Measurements from ENCODE around the gene GPHB5. TPM values are rescaled to one million over a fixed set of nuclear protein-coding genes. Genes with fewer than 3 reads are reported as not detected.

Gene GPHB5
- total RNA-seq, 1 donor from 2014 or later: not detected

DNA sequence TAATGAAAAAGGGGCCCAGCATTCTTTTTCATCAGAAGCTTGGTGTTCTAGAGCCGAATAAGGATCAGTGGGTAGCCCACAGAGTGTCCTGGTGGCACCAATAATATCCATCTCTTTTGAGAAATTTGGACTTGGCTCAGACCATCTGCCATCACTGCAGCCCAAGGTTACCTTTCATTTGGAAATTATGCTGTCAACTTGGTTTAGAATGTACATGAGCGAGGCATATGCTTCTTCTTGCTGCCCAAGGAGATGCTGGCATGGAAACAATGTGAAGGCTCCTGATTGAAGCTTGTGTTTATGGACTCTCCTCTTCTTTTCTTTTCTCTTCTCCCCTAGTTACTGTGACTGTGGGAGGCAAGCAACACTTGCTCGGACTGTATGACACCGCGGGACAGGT is 50.0 kb downstream of the GPHB5 start:
- H3K36me3 ChIP-seq: no peaks in the 10 kb centered on the region
- intact Hi-C loops (cut with DNase I): no loop called here
- H3K4me1 ChIP-seq: no peaks in the 10 kb centered on the region
- TF ChIP-seq, protein P1, sequence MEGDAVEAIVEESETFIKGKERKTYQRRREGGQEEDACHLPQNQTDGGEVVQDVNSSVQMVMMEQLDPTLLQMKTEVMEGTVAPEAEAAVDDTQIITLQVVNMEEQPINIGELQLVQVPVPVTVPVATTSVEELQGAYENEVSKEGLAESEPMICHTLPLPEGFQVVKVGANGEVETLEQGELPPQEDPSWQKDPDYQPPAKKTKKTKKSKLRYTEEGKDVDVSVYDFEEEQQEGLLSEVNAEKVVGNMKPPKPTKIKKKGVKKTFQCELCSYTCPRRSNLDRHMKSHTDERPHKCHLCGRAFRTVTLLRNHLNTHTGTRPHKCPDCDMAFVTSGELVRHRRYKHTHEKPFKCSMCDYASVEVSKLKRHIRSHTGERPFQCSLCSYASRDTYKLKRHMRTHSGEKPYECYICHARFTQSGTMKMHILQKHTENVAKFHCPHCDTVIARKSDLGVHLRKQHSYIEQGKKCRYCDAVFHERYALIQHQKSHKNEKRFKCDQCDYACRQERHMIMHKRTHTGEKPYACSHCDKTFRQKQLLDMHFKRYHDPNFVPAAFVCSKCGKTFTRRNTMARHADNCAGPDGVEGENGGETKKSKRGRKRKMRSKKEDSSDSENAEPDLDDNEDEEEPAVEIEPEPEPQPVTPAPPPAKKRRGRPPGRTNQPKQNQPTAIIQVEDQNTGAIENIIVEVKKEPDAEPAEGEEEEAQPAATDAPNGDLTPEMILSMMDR (IDR thresholded peaks at IDR 0.05): no peak
- H3K4me3 ChIP-seq: no peak overlapping the region
- H3K27me3 ChIP-seq: no peaks in the 10 kb centered on the region
- no peak for DNase-seq (ENCODE audit: low spot score in 2 of 2)
- H3K9me3 ChIP-seq: no peaks in the 10 kb centered on the region
- no peak overlapping the region for H3K27ac ChIP-seq

DNA sequence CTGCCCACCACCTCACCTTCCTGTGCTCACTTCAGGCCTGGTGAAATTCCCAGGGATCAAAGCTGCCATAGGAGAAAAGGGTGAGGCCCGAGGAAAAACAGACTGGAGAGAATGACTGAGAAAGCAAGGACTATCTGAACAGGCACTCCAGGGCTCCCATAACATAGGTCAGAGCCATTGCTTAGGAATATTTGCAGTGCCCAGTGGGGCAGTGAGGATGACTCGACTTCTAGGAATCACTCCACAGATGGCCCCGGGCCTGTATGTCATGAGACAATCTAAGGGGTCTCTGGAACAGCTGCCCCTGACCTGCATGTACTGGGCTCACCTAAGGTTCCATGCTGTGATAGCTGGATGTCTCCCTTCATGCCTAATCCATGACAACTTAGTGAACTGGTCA is 51.6 kb downstream of the GPHB5 start:
- intact Hi-C loops (cut with DNase I): no loop called here
- Histone ChIP-seq H3K4me1 (no peaks in the 10 kb centered on the region), H3K9me3 (no peaks in the 10 kb centered on the region), H3K27ac (no peak overlapping the region), H3K36me3 (no peaks in the 10 kb centered on the region), H3K4me3 (no peak overlapping the region), H3K27me3 (no peaks in the 10 kb centered on the region)
- DNase-seq (ENCODE audit: low spot score in 2 of 2): no peak
- TF ChIP-seq, protein P1 (IDR thresholded peaks at IDR 0.05): no peak

DNA sequence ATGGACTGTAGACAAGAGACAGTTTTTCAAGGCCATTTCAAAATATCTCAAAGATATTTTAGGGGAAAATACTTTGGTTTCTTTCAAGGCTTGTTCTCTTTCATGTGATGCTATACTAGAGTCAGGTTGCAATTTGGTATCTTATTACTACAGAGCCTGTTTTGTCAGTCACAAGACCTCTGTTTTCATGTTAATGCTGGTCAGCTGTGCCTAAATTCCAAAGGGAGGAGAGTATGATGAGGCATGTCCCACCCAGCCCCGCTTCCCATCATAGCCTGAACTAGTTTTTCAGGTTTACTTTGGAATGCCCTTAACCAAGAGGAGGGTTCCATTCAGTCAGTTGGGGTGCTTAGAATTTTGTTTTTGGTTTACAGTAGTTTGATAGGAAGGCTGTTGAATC is 52.6 kb downstream of the GPHB5 start:
- TF ChIP-seq, protein P1 (IDR thresholded peaks at IDR 0.05): no peak
- Histone ChIP-seq H3K27me3 (no peaks in the 10 kb centered on the region), H3K4me1 (no peaks in the 10 kb centered on the region), H3K36me3 (no peaks in the 10 kb centered on the region), H3K4me3 (no peak overlapping the region), H3K27ac (no peak overlapping the region), H3K9me3 (no peaks in the 10 kb centered on the region)
- intact Hi-C loops (cut with DNase I): no loop called here
- no peak for DNase-seq (ENCODE audit: low spot score in 2 of 2)

Other genes starting within 250 kb of the GPHB5 start
- 12.9 TPM for gene RHOJ, start 114.5 kb downstream of the GPHB5 start, total RNA-seq
- gene PPP2R5E, start 224.4 kb upstream of the GPHB5 start, total RNA-seq: 5.7 TPM